PFSK-1 (cell line): ENCODE measurements around the gene FOXN1.

Source experiments
- FOXP2 ChIP-seq: optimal IDR thresholded peaks from 2 replicates; pipeline ENCODE3; 2011; ENCODE audit warnings: borderline replicate concordance, control low read depth, inconsistent platforms; ENCODE audit not compliant: insufficient read depth; ENCODE audit errors: extremely low read length, extremely low read depth
- POLR2AphosphoS5 ChIP-seq: IDR thresholded peaks from 2 replicates; pipeline ENCODE4 v1.6.1; 2012; ENCODE audit warnings: low read depth, mild to moderate bottlenecking, control low read depth, low read length, moderate library complexity
- REST ChIP-seq, 2 experiments: IDR thresholded peaks; 2 replicates each; pipeline versions ENCODE4 v1.6.1 to v1.8.0; 2011 to 2012; ENCODE audit warnings: low read depth in 2 of 2, low read length in 2 of 2, control low read depth in 1 of 2, inconsistent platforms in 1 of 2, mild to moderate bottlenecking in 1 of 2, moderate library complexity in 1 of 2; ENCODE audit not compliant: insufficient read depth in 1 of 2
- SIN3A ChIP-seq: IDR thresholded peaks from 2 replicates; pipeline ENCODE4 v1.6.1; 2012; ENCODE audit warnings: mild to moderate bottlenecking, low read length, moderate library complexity, borderline replicate concordance; ENCODE audit not compliant: insufficient read depth
- TAF1 ChIP-seq: IDR thresholded peaks from 2 replicates; pipeline ENCODE4 v1.6.1; 2012; ENCODE audit warnings: low read length, control low read depth, borderline replicate concordance; ENCODE audit not compliant: insufficient read depth

- TF ChIP-seq TAF1, result no peak
- TF ChIP-seq POLR2AphosphoS5, result no peak
- TF ChIP-seq REST (IDR thresholded peaks at IDR 0.05; ENCODE audit: insufficient read depth in 1 of 2, low read depth in 2 of 2, low read length in 2 of 2), result no peak
- TF ChIP-seq SIN3A, result no peak
- no peak for TF ChIP-seq FOXP2
Measured at GRCh38 chr17:28573966-28574480, 67.9 kb downstream of the FOXN1 start.
